Endodermal cell (in vitro differentiated cells): ENCODE measurements around the gene FHOD1. TPM values are rescaled to one million over a fixed set of nuclear protein-coding genes. Genes with fewer than 3 reads are reported as not detected.
A peak's percentile ranks its signal among the peaks of the same experiment; 100 is the strongest.

Experiments used
- DNase-seq: peaks from one replicate; pipeline ENCODE4 v3.0.0-alpha.2; 2017
- H3K27ac ChIP-seq: 2 replicates; pipeline ENCODE4 v1.5.1; 2013; ENCODE audit warnings: mild to moderate bottlenecking, low read depth, low read length, moderate library complexity
- H3K27me3 ChIP-seq: 2 replicates; pipeline ENCODE4 v1.6.1; 2013; ENCODE audit warnings: mild to moderate bottlenecking, low read length, moderate library complexity; ENCODE audit not compliant: insufficient read depth, control insufficient read depth, poor library complexity, severe bottlenecking
- H3K36me3 ChIP-seq: 2 replicates; pipeline ENCODE4 v1.7.0; 2013; ENCODE audit warnings: mild to moderate bottlenecking, low read length, moderate library complexity; ENCODE audit not compliant: control insufficient read depth, insufficient read depth
- H3K4me1 ChIP-seq: one replicate; pipeline ENCODE4 v1.7.0; 2013; ENCODE audit warnings: low read length; ENCODE audit not compliant: control insufficient read depth, insufficient read depth
- H3K4me3 ChIP-seq: 2 replicates; pipeline ENCODE4 v1.5.1; 2013; ENCODE audit warnings: mild to moderate bottlenecking, low read length, moderate library complexity
- H3K9ac ChIP-seq: 2 replicates; pipeline ENCODE4 v1.6.1; 2013; ENCODE audit warnings: mild to moderate bottlenecking, low read length, moderate library complexity; ENCODE audit not compliant: poor library complexity, severe bottlenecking; ENCODE audit errors: extremely low read depth
- H3K9me3 ChIP-seq: 2 replicates; pipeline ENCODE4 v1.6.1; 2013; ENCODE audit warnings: mild to moderate bottlenecking, low read length, moderate library complexity; ENCODE audit not compliant: control insufficient read depth
- H3K27ac Mint-ChIP-seq: 2 replicates; pipeline ENCODE4 v1.8.0; 2020; ENCODE audit warnings: mixed read lengths
- H3K27me3 Mint-ChIP-seq: 2 replicates; pipeline ENCODE4 v1.8.0; 2021; ENCODE audit warnings: mild to moderate bottlenecking, mixed read lengths; ENCODE audit not compliant: insufficient read depth
- H3K36me3 Mint-ChIP-seq: 2 replicates; pipeline ENCODE4 v1.8.0; 2020; ENCODE audit warnings: low read depth, mixed read lengths
- H3K4me1 Mint-ChIP-seq: 2 replicates; pipeline ENCODE4 v1.8.0; 2020; ENCODE audit warnings: mixed read lengths
- H3K4me3 Mint-ChIP-seq: 2 replicates; pipeline ENCODE4 v1.8.0; 2020; ENCODE audit warnings: mild to moderate bottlenecking, moderate library complexity, mixed read lengths
- H3K9me3 Mint-ChIP-seq: 2 replicates; pipeline ENCODE4 v1.8.0; 2020; ENCODE audit warnings: mild to moderate bottlenecking, mixed read lengths
- CTCF ChIP-seq: fragments of 200-600 bp; sonication (generic); conservative IDR thresholded peaks from 2 replicates; pipeline ENCODE4 v1.5.0; 2021; ENCODE audit warnings: antibody characterized with exemption, mild to moderate bottlenecking
- WGBS, 2 experiments: methylation state at CpG; one replicate each; pipeline versions ENCODE4 v1.1.5 to v1.1.7; 2013; ENCODE audit warnings: missing lambda C conversion rate in 2 of 2, mixed read lengths in 1 of 2; ENCODE audit not compliant: insufficient coverage in 1 of 2, insufficient read length in 1 of 2; 5-methylcytosine and 5-hydroxymethylcytosine counted together
- total RNA-seq, 2 donors: library from RNA; stranded (reverse); fragmentation: NEBNext Ultra II Directional in 1 of 2; extraction: Animal tissue kit (Norgen Biotek cat#: 25700) in 1 of 2; gene quantifications; 2 replicates in 1 of 2; 3 replicates in 1 of 2; pipeline ENCODE4 v1.2.1, GENCODE V29; 2021

FHOD1 gene
- total RNA-seq, 2 donors from 2014 or later = 51.7 to 71.9 TPM

- Mint-ChIP-seq H3K4me3 (no peak overlapping the region), H3K36me3 (peaks cover 5% of the 10 kb centered on the region), H3K4me1 (peaks cover 5% of the 10 kb centered on the region), H3K9me3 (no peaks in the 10 kb centered on the region), H3K27me3 (no peaks in the 10 kb centered on the region), H3K27ac (no peak overlapping the region)
- no peak for DNase-seq
- H3K27ac ChIP-seq = no peak overlapping the region
- WGBS, 2 experiments = 92 to 94% methylated on average over 10 to 15 of the region's 15 CpGs
- H3K4me1 ChIP-seq = no peaks in the 10 kb centered on the region
- TF ChIP-seq CTCF = no peak
- no peak overlapping the region for H3K4me3 ChIP-seq
- no peaks in the 10 kb centered on the region for H3K9me3 ChIP-seq
- H3K36me3 ChIP-seq = peaks cover 6% of the 10 kb centered on the region
- no peak overlapping the region for H3K9ac ChIP-seq
- H3K27me3 ChIP-seq = no peaks in the 10 kb centered on the region
These were observed 33.1 kb upstream of the FHOD1 start for GRCh38 chr16:67280090-67281015.

GRCh38 chr16:67279296-67280089 is 32.2 kb upstream of the FHOD1 start, which contains the start of gene PLEKHG4:
Gene PLEKHG4 (plus strand): TSS chr16:67279532. CDS start chr16:67280045, 513 bp downstream.
- H3K4me3 ChIP-seq = peak within 1 kb of the TSS; percentile 70
- peak; percentile 84 for TF ChIP-seq CTCF
- peak; percentile 90 for DNase-seq
- WGBS, 2 experiments = 41 to 55% methylated on average over 30 to 83 of the region's 83 CpGs
- peaks cover 6% of the 10 kb centered on the region for H3K4me1 Mint-ChIP-seq
- H3K27me3 ChIP-seq = no peaks in the 10 kb centered on the region
- H3K36me3 Mint-ChIP-seq = peaks cover 5% of the 10 kb centered on the region
- no peak within 1 kb of the TSS for H3K9ac ChIP-seq
- no peaks in the 10 kb centered on the region for H3K9me3 Mint-ChIP-seq
- H3K27me3 Mint-ChIP-seq = no peaks in the 10 kb centered on the region
- peak within 1 kb of the TSS; percentile 61 for H3K4me3 Mint-ChIP-seq
- H3K27ac Mint-ChIP-seq = no peak within 1 kb of the TSS
- no peaks in the 10 kb centered on the region for H3K4me1 ChIP-seq
- no peak within 1 kb of the TSS for H3K27ac ChIP-seq
- H3K9me3 ChIP-seq = no peaks in the 10 kb centered on the region
- peaks cover 6% of the 10 kb centered on the region for H3K36me3 ChIP-seq

- Histone ChIP-seq H3K9ac (no peak overlapping the region), H3K4me1 (no peaks in the 10 kb centered on the region), H3K36me3 (peaks cover 6% of the 10 kb centered on the region), H3K27me3 (no peaks in the 10 kb centered on the region), H3K9me3 (no peaks in the 10 kb centered on the region), H3K27ac (no peak overlapping the region), H3K4me3 (peak overlapping the region; percentile 70)
- no peak overlapping the region for H3K27ac Mint-ChIP-seq
- peak; percentile 59 for TF ChIP-seq CTCF
- WGBS, 2 experiments = 13 to 26% methylated on average over 3 to 42 of the region's 42 CpGs
- no peaks in the 10 kb centered on the region for H3K9me3 Mint-ChIP-seq
- peak overlapping the region; percentile 61 for H3K4me3 Mint-ChIP-seq
- peak; percentile 73 for DNase-seq
- peaks cover 5% of the 10 kb centered on the region for H3K36me3 Mint-ChIP-seq
- peaks cover 6% of the 10 kb centered on the region for H3K4me1 Mint-ChIP-seq
- no peaks in the 10 kb centered on the region for H3K27me3 Mint-ChIP-seq
These were observed 31.6 kb upstream of the FHOD1 start for GRCh38 chr16:67278773-67279295.
